ENCODE data around the gene OSM. TPM values are rescaled to one million over a fixed set of nuclear protein-coding genes. Genes with fewer than 3 reads are reported as not detected.
A peak's percentile ranks its signal among the peaks of the same experiment; 100 is the strongest.

Gene OSM
- total RNA-seq, 4 donors from 2014 or later: 0.40 TPM; not detected in 3

DNA sequence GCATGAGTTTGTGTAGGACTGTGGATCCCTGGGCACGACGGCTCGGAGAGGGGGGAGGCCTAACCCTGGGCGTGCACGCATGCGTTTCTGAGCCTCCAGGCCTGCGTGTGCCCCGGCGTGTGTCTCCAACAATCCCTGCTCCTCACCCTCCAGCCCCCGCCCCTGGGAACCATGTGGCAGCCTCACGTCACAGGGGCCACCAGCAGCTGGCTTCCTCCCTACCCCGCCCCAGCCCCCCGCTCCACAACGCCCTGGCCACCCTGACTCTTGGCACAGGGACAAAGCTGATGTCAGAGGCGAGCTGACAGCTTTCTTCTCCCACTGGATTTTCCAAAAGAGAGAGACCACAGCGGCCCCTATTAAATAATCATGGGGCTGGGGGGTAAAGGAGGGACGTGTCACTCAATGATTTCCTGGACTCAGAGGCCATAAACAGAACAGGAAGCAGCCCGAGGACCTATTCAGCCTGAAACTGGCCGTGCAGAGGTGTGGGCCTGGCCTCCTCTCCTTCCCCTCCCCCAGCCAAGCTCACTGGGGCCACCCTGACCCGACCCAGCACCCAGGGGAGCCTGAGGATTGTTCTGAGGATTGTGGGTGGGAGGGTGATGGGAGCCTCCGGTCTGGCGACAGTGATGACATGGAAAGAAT lies 13.3 kb downstream of the OSM start:
- H3K36me3 ChIP-seq: no peaks in the 10 kb centered on the region
- WGBS, 2 donors: 51 to 58% methylated on average over 15 to 21 of the region's 22 CpGs
- intact Hi-C loops (cut with DNase I): no loop called here
- H3K27ac ChIP-seq: no peak overlapping the region
- no peaks in the 10 kb centered on the region for H3K27me3 ChIP-seq
- TF ChIP-seq, protein P1, sequence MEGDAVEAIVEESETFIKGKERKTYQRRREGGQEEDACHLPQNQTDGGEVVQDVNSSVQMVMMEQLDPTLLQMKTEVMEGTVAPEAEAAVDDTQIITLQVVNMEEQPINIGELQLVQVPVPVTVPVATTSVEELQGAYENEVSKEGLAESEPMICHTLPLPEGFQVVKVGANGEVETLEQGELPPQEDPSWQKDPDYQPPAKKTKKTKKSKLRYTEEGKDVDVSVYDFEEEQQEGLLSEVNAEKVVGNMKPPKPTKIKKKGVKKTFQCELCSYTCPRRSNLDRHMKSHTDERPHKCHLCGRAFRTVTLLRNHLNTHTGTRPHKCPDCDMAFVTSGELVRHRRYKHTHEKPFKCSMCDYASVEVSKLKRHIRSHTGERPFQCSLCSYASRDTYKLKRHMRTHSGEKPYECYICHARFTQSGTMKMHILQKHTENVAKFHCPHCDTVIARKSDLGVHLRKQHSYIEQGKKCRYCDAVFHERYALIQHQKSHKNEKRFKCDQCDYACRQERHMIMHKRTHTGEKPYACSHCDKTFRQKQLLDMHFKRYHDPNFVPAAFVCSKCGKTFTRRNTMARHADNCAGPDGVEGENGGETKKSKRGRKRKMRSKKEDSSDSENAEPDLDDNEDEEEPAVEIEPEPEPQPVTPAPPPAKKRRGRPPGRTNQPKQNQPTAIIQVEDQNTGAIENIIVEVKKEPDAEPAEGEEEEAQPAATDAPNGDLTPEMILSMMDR (IDR thresholded peaks at IDR 0.05): no peak
- TF ChIP-seq POLR2A (IDR thresholded peaks at IDR 0.05): no peak
- H3K4me1 ChIP-seq: peaks cover 13 to 33% of the 10 kb centered on the region in 2 donors
- no peak overlapping the region for H3K4me3 ChIP-seq (replicated peaks in 1 of 3)
- peak in 1 of 2 donors; percentile 29 for DNase-seq
- H3K9me3 ChIP-seq: no peaks in the 10 kb centered on the region

DNA sequence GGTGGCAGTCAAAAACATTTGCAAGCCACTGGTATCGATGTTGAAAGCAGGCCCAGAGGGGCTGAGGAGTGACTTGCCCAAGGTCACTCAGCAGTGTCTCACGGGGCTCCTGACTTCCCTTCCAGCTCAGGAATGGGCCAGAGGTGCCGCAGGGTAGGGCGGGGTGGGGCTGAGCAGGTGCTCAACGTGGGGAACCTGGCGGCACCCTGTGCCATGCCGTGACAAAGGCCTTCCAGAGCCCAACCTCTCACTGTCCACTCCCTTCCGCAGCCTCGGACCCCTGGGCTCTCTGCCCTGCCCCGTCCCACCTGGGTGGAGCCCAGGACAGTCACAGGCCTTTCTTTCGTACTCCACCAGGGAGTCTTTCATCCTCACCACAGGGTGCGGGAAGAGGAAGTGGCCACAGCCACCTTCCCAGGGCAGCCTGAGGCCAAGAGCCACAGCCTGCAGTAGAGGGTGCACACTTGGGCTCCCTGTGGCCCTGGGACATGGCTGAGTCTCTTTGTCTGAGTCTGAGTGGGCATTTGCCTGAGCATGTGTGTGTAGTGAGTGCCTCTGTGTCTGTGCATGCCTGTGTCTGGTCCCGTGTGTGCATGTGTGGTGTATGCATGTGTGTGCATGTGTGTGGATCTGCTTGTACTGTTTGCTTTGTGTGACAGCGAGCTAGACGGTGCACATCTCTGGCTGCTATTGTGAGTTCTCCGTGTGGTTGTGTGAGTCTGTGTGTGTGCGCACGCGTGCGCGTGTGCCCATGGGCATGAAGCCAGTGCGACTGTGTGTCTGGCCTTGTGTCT lies 14.0 kb downstream of the OSM start:
- DNase-seq: no peak
- Histone ChIP-seq H3K36me3 (no peaks in the 10 kb centered on the region), H3K27me3 (no peaks in the 10 kb centered on the region), H3K9me3 (no peaks in the 10 kb centered on the region), H3K4me3 (replicated peaks in 1 of 3) (no peak overlapping the region), H3K27ac (no peak overlapping the region), H3K4me1 (peaks cover 8 to 33% of the 10 kb centered on the region in 2 donors)
- TF ChIP-seq, protein P1 (IDR thresholded peaks at IDR 0.05): no peak
- TF ChIP-seq POLR2A (IDR thresholded peaks at IDR 0.05): no peak
- 83 to 93% methylated on average over 11 to 21 of the region's 22 CpGs for WGBS, 2 donors
- intact Hi-C loops (cut with DNase I): no loop called here

DNA sequence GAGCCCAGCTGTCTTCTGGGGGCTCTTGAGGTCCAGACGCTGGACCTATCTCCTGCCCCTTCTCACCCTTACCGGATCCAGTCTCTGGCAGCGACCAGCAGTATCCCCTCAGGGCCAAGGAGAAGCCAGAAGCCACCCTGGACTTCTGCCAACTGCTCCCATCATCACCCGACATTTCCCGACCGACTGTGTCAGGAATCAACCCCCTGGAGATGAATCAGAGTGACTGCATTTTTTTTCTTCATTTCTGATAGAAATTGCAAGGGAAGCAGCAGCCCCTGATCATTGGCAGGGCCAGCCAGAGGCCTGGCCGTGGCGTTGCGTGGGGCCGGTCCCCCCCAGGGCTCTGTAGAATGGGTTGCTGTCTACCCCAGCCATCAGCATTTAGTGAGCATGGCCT lies 14.9 kb downstream of the OSM start:
- intact Hi-C loops (cut with DNase I): no loop called here
- Histone ChIP-seq H3K36me3 (no peaks in the 10 kb centered on the region), H3K4me1 (peaks cover 8 to 36% of the 10 kb centered on the region in 2 donors), H3K9me3 (no peaks in the 10 kb centered on the region), H3K4me3 (replicated peaks in 1 of 3) (no peak overlapping the region), H3K27me3 (no peaks in the 10 kb centered on the region), H3K27ac (no peak overlapping the region)
- no peak for DNase-seq
- no peak for TF ChIP-seq POLR2A (IDR thresholded peaks at IDR 0.05)
- TF ChIP-seq, protein P1 (IDR thresholded peaks at IDR 0.05): no peak
- 78 to 88% methylated on average over 6 to 9 of the region's 10 CpGs for WGBS, 2 donors

DNA sequence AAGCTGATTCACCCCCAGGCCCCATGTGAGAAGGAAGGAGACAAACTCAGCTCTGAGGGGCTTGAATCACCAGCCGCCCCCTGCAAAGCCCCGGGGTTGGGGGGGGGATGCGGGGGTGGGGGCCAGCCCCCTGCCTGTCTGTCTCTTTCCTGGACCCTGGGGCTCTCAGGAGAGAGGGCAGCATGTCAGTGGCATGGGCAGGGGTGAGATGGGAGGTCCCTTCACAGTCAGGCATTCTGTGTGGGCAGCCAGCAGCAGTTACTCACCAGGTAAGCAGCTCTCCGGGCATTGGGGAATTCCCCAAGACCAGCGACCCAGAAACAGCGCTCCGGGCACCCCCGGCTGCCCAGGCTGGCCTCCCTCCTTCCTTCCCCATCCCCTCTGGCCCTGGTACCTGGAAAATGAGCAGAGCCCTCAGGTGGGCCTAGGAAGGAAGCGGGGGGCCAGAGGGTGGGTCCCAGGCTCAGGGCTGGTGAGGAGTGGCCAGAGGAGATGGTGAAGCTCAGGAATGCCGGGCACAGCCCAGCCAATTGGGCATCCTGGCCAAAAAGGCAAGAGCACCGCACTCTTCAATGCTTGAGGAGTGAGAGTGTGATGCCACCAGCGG lies 15.9 kb downstream of the OSM start:
- TF ChIP-seq, protein P1 (IDR thresholded peaks at IDR 0.05): no peak
- TF ChIP-seq POLR2A (IDR thresholded peaks at IDR 0.05): no peak
- Histone ChIP-seq H3K9me3 (no peaks in the 10 kb centered on the region), H3K27ac (peak overlapping the region in 1 of 3 donors; percentile 49), H3K4me1 (peaks cover 12 to 37% of the 10 kb centered on the region in 2 donors), H3K4me3 (replicated peaks in 1 of 3) (no peak overlapping the region), H3K36me3 (no peaks in the 10 kb centered on the region), H3K27me3 (no peaks in the 10 kb centered on the region)
- intact Hi-C loops (cut with DNase I): no loop called here
- DNase-seq: peak; percentile 87 to 89
- 47 to 54% methylated on average over 6 to 9 of the region's 12 CpGs for WGBS, 2 donors

Data from thyroid gland (tissue), 4 donors.